H1 (cell line): Measurements from ENCODE around the gene ASTN2. TPM values are rescaled to one million over a fixed set of nuclear protein-coding genes. Genes with fewer than 3 reads are reported as not detected.

Experiments
- BACH1 ChIP-seq: IDR thresholded peaks from 2 replicates; pipeline ENCODE4 v1.6.1; 2012; ENCODE audit warnings: low read length, improper control_type of control experiment
- CBX5 ChIP-seq: fragments of 300-800, 300-1000 bp; sonication (generic); IDR thresholded peaks from 2 replicates; pipeline ENCODE4 v1.7.1; 2016; ENCODE audit warnings: antibody characterized with exemption, low read length, low read depth
- CHD7 ChIP-seq: fragments of 300-600 bp; sonication (generic); IDR thresholded peaks from 2 replicates; pipeline ENCODE4 v1.7.1; 2012; ENCODE audit warnings: low read length, moderate library complexity, mild to moderate bottlenecking, inconsistent platforms; ENCODE audit not compliant: insufficient replicate concordance
- NRF1 ChIP-seq: IDR thresholded peaks from 2 replicates; pipeline ENCODE4 v1.6.1; 2011; ENCODE audit warnings: mild to moderate bottlenecking, low read depth, low read length, improper control_type of control experiment
- RBBP5 ChIP-seq: IDR thresholded peaks from 2 replicates; pipeline ENCODE4 v1.7.1; 2012; ENCODE audit warnings: low read depth, mild to moderate bottlenecking, inconsistent platforms, low read length, moderate library complexity, borderline replicate concordance
- TAF1 ChIP-seq: IDR thresholded peaks from 2 replicates; pipeline ENCODE4 v1.6.1; 2011; ENCODE audit warnings: mild to moderate bottlenecking, low read depth, low read length
- TAF7 ChIP-seq: optimal IDR thresholded peaks from 2 replicates; pipeline ENCODE3; 2011; ENCODE audit warnings: low read depth, mild to moderate bottlenecking, inconsistent platforms, low read length, moderate library complexity, borderline replicate concordance
- polyA plus RNA-seq, 7 experiments: library from polyadenylated mRNA; depleted of rRNA in 3 of 7; stranded (reverse) in 5 of 7; unstranded in 2 of 7; fragments of >200 nt in 5 of 7; fragments of 200-250 nt in 2 of 7; gene quantifications; 1 replicate in 5 of 7; 2 replicates in 1 of 7; 4 replicates in 1 of 7; pipeline versions ENCODE4 v1.2.1 to v1.2.3, GENCODE V29; 2011 to 2013; ENCODE audit warnings: missing spikeins in 2 of 7, mixed read lengths in 2 of 7
- total RNA-seq: library from RNA; stranded (reverse); fragmentation: NEBNext Ultra II Directional; extraction: Animal tissue kit (Norgen Biotek cat#: 25700); gene quantifications from 2 replicates; pipeline ENCODE4 v1.2.1, GENCODE V29; 2021

The ASTN2 gene
- total and polyA plus RNA-seq, 2 of the 8 experiments (the other 6 are each of a cell fraction or from before 2014, with no cell fraction given): 8.2 to 13.7 TPM

- TF ChIP-seq NRF1 (no peak), CHD7 (no peak), TAF1 (no peak), RBBP5 (no peak), CBX5 (no peak), BACH1 (no peak), TAF7 (no peak)
Observed at GRCh38 chr9:117239428-117239827, 175.4 kb downstream of the ASTN2 start (continued).
